ENCODE measurements around the gene NIPSNAP3A. TPM values are rescaled to one million over a fixed set of nuclear protein-coding genes. Genes with fewer than 3 reads are reported as not detected.

Gene NIPSNAP3A
- total RNA-seq, 1 experiment from 2014 or later: 17.4 TPM

GRCh38 chr9:104794070-104794469 is 46.6 kb downstream of the NIPSNAP3A start:
- CTCF ChIA-PET: no interaction called here
- TF ChIP-seq CTCF (IDR thresholded peaks at IDR 0.05) (no peak), REST (IDR thresholded peaks at IDR 0.05; ENCODE audit: insufficient read depth in 1 of 2, low read depth in 2 of 2, low read length in 1 of 2) (no peak), POLR2AphosphoS5 (IDR thresholded peaks at IDR 0.05; ENCODE audit: low read depth, low read length) (no peak), TCF7L2 (IDR thresholded peaks at IDR 0.05; ENCODE audit: low read depth, low read length) (no peak), SIN3A (IDR thresholded peaks at IDR 0.05; ENCODE audit: borderline replicate concordance, insufficient read depth, low read depth, low read length) (no peak)
- no peaks in the 10 kb centered on the region; the same call in 1 of the 2 replicates for H3K36me3 ChIP-seq (ENCODE audit: control insufficient read depth, insufficient read depth, low read length)

GRCh38 chr9:104795082-104795481 is 47.6 kb downstream of the NIPSNAP3A start:
- POLR2A ChIA-PET: no interaction called here
- ATAC-seq (no peak), DNase-seq (ENCODE audit: low read depth, low spot score) (no peak)
- Histone ChIP-seq H3K9me3 (ENCODE audit: control insufficient read depth, insufficient read depth, low read depth, low read length) (no peaks in the 10 kb centered on the region), H3K27ac (ENCODE audit: low read length) (no peak overlapping the region), H3K4me3 (ENCODE audit: low read depth in 2 of 2, low read length in 2 of 2) (no peak overlapping the region), H3K27me3 (ENCODE audit: control insufficient read depth, insufficient read depth, low read length) (no peaks in the 10 kb centered on the region), H3K36me3 (ENCODE audit: control insufficient read depth, insufficient read depth, low read length) (no peaks in the 10 kb centered on the region; the same call in 1 of the 2 replicates), H3K4me1 (ENCODE audit: control insufficient read depth, insufficient read depth, low read length) (no peaks in the 10 kb centered on the region)
- TF ChIP-seq CTCF (IDR thresholded peaks at IDR 0.05): no peak
- no peak for TF ChIP-seq TCF7L2 (IDR thresholded peaks at IDR 0.05; ENCODE audit: low read depth, low read length)
- no peak for TF ChIP-seq SIN3A (IDR thresholded peaks at IDR 0.05; ENCODE audit: borderline replicate concordance, insufficient read depth, low read depth, low read length)
- no peak for TF ChIP-seq POLR2AphosphoS5 (IDR thresholded peaks at IDR 0.05; ENCODE audit: low read depth, low read length)
- TF ChIP-seq REST (IDR thresholded peaks at IDR 0.05; ENCODE audit: insufficient read depth in 1 of 2, low read depth in 2 of 2, low read length in 1 of 2): no peak
- BruUV-seq (replicated peaks): no TSS peak
- in situ Hi-C loops (cut with HindIII; ENCODE audit: low pct_unique_long_range_greater_than_20kb, low sequenced_read_pairs): no loop called here
- CTCF ChIA-PET: no interaction called here
- intact Hi-C loops (cut with micrococcal nuclease; ENCODE audit: unreplicated experiment): no loop called here

More at GRCh38 chr9:104794070-104794469, 46.6 kb downstream of the NIPSNAP3A start:
- intact Hi-C loops (cut with micrococcal nuclease; ENCODE audit: unreplicated experiment) (no loop called here), in situ Hi-C loops (cut with HindIII; ENCODE audit: low pct_unique_long_range_greater_than_20kb, low sequenced_read_pairs) (no loop called here)
- Histone ChIP-seq H3K4me1 (ENCODE audit: control insufficient read depth, insufficient read depth, low read length) (no peaks in the 10 kb centered on the region), H3K4me3 (ENCODE audit: low read depth in 2 of 2, low read length in 2 of 2) (no peak overlapping the region), H3K27me3 (ENCODE audit: control insufficient read depth, insufficient read depth, low read length) (no peaks in the 10 kb centered on the region), H3K27ac (ENCODE audit: low read length) (no peak overlapping the region), H3K9me3 (ENCODE audit: control insufficient read depth, insufficient read depth, low read depth, low read length) (no peaks in the 10 kb centered on the region)
- POLR2A ChIA-PET: no interaction called here
- no peak for DNase-seq (ENCODE audit: low read depth, low spot score)
- no TSS peak for BruUV-seq (replicated peaks)
- ATAC-seq: no peak

Data from Panc1 (cell line).